Spleen (tissue), 11 donors: ENCODE measurements around the gene CTNNA2. TPM values are rescaled to one million over a fixed set of nuclear protein-coding genes. Genes with fewer than 3 reads are reported as not detected.

ENCODE experiments used
- DNase-seq: peaks from one replicate; pipeline ENCODE4 v3.0.0-alpha.2; 2020
- H3K27ac ChIP-seq, 8 donors: fragments of 200-600 bp; sonication (generic) in 7 of 8; 1 replicate in 4 of 8; 2 replicates in 4 of 8; pipeline versions ENCODE4 v1.5.0 to v1.8.0; 2016 to 2021; ENCODE audit warnings: inconsistent platforms in 4 of 8, mild to moderate bottlenecking in 4 of 8, moderate library complexity in 1 of 8
- H3K27me3 ChIP-seq, 7 donors: fragments of 200-600 bp; sonication (generic) in 6 of 7; replicated peaks in 1 of 7; 1 replicate in 4 of 7; 2 replicates in 3 of 7; pipeline versions ENCODE4 v1.5.0 to v1.8.0; 2016 to 2021; ENCODE audit warnings: inconsistent platforms in 3 of 7, mild to moderate bottlenecking in 1 of 7
- H3K36me3 ChIP-seq, 6 donors: fragments of 200-600 bp; sonication (generic) in 5 of 6; 1 replicate in 4 of 6; 2 replicates in 2 of 6; pipeline versions ENCODE4 v1.5.0 to v1.8.0; 2016 to 2021; ENCODE audit warnings: inconsistent platforms in 2 of 6
- H3K4me1 ChIP-seq, 6 donors: fragments of 200-600 bp; sonication (generic) in 5 of 6; 1 replicate in 3 of 6; 2 replicates in 3 of 6; pipeline versions ENCODE4 v1.5.0 to v1.8.0; 2016 to 2021; ENCODE audit warnings: inconsistent platforms in 3 of 6
- H3K4me3 ChIP-seq, 8 donors: fragments of 200-600 bp; sonication (generic) in 7 of 8; 1 replicate in 4 of 8; 2 replicates in 4 of 8; pipeline versions ENCODE4 v1.5.0 to v1.8.0; 2016 to 2021; ENCODE audit warnings: inconsistent platforms in 4 of 8, mild to moderate bottlenecking in 4 of 8, moderate library complexity in 2 of 8
- H3K9me3 ChIP-seq, 8 donors: fragments of 200-600 bp; sonication (generic) in 7 of 8; 1 replicate in 4 of 8; 2 replicates in 4 of 8; pipeline versions ENCODE4 v1.5.0 to v1.8.0; 2016 to 2021; ENCODE audit warnings: inconsistent platforms in 4 of 8
- CTCF ChIP-seq, 11 experiments: fragments of 200-600 bp in 7 of 11; fragments of 450-650 bp in 4 of 11; sonication (generic) in 4 of 11; IDR thresholded peaks in 8 of 11; conservative IDR thresholded peaks in 3 of 11; 1 replicate in 7 of 11; 2 replicates in 4 of 11; pipeline versions ENCODE4 v1.4.0 to v1.8.0; 2016 to 2021; ENCODE audit warnings: antibody characterized with exemption in 11 of 11, inconsistent platforms in 4 of 11, mild to moderate bottlenecking in 1 of 11
- POLR2A ChIP-seq, 3 donors: fragments of 450-650 bp; IDR thresholded peaks; one replicate each; pipeline ENCODE4 v1.5.1; 2017; ENCODE audit warnings: antibody characterized with exemption in 3 of 3, mild to moderate bottlenecking in 1 of 3
- POLR2AphosphoS5 ChIP-seq, 3 donors: sonication (generic); formaldehyde crosslinking; IDR thresholded peaks; one replicate each; pipeline ENCODE4 v1.5.1; 2017; ENCODE audit warnings: antibody characterized with exemption in 3 of 3
- WGBS, 5 donors: extraction: QIAGEN DNeasy Blood & Tissue Kit in 3 of 5; methylation state at CpG; one replicate each; pipeline versions ENCODE4 v1.1.5 to v1.1.7; 2013 to 2018; 5-methylcytosine and 5-hydroxymethylcytosine counted together
- intact Hi-C: fragments of 100-400 bp; cut with DNase I; formaldehyde crosslinking; loops from one replicate; pipeline ENCODE4 v1.15.0; 2023; ENCODE audit warnings: low total_unique reads
- polyA plus RNA-seq, 3 donors: library from polyadenylated mRNA; stranded (reverse); fragments of 200-250 nt; gene quantifications; one replicate each; pipeline ENCODE4 v1.2.1, GENCODE V29; 2013
- total RNA-seq, 7 donors: library from RNA; depleted of rRNA in 3 of 7; stranded (reverse); fragments of >200 nt in 3 of 7; fragmentation: NEBNext Ultra II Directional in 4 of 7; extraction: Animal tissue kit (Norgen Biotek cat#: 25700) in 4 of 7; gene quantifications; one replicate each; pipeline versions ENCODE4 v1.1.0 to v1.2.1, GENCODE V29; 2016 to 2021
- donor health status: healthy with polysubstance abuse.
- donor health status: DM: no; HTN: no; CAD: no; lungs with moderate emphysema.
- donor health status: DM: no; HTN: no; CAD: no.
- donor health status: Bipolar disorder and iron deficiency.
- donor health status: healthy.
- donor health status: DM: no; HTN: no; CAD: no.
- donor health status: DM: yes; HTN: yes; CAD: no.

Gene CTNNA2
- total and polyA plus RNA-seq, 10 donors = not detected

DNA sequence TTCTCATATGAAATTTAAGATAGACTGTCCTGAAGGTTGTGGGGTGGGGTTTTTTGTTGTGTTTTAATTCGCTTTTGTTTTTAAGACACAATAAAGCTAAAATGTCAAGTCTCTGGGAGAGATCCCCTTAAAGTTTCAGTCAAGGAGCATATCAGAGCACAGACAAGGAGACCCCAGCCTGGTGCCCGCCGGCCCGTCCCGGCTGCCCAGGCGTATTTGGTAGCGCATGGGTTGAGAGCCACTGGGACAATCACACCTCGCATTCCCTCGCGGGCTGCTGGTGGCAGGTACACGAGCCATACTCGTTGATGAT, 789.1 kb downstream of the CTNNA2 start:
- intact Hi-C loops = no loop called here
- Histone ChIP-seq H3K27me3 (peaks cover 4 to 61% (median 26%) of the 10 kb centered on the region in 7 donors), H3K27ac (no peak overlapping the region), H3K9me3 (peaks cover 0 to 5% (median 0%) of the 10 kb centered on the region in 8 donors), H3K4me1 (peaks cover 0 to 21% (median 2%) of the 10 kb centered on the region in 6 donors), H3K36me3 (no peaks in the 10 kb centered on the region), H3K4me3 (no peak overlapping the region)
- no peak for DNase-seq
- TF ChIP-seq POLR2AphosphoS5 (IDR thresholded peaks at IDR 0.05) (no peak), POLR2A (IDR thresholded peaks at IDR 0.05) (no peak)
- WGBS, 5 donors = 12 to 33% (median 21%) methylated on average over 7 to 12 of the region's 12 CpGs

DNA sequence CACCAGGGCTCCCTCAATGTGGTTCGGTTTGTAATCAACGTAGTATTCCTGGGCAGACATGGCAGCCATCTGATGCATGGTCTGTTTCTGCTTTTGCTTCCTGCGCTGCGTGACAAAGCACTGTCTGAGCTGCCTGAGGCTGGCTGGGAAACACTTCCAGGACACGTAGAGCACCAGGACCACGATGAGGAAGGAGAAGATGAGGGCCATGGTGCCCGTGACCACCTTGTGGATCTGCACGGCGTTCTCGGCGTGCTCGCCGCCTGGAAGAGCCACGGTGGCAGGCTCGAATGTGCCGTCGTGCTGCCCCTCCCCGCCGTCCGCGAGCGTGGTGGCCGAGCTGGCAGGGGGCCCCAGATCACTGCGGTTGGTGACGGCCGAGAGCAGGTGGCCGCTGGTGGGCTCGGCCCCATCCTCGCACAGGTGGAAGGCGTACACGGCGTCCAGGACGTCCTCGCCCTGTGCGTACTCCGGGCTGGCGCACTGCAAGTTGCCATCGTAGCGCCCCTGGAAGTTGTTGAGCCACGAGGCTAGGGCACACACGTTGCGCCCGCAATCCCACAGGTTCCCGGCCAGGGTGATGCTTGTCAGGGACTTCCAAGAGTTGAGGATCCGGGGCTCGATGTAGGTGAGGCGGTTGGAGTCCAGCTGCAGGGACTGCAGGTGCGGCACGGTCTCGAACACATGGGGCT, 789.6 kb downstream of the CTNNA2 start:
- Histone ChIP-seq H3K27ac (no peak overlapping the region), H3K9me3 (peaks cover 0 to 5% (median 0%) of the 10 kb centered on the region in 8 donors), H3K4me3 (peak overlapping the region in 1 of 8 donors; percentile 17), H3K27me3 (peaks cover 4 to 61% (median 26%) of the 10 kb centered on the region in 7 donors), H3K36me3 (no peaks in the 10 kb centered on the region), H3K4me1 (peaks cover 0 to 21% (median 2%) of the 10 kb centered on the region in 6 donors)
- intact Hi-C loops = no loop called here
- WGBS, 5 donors = 4 to 14% (median 5%) methylated on average over 12 to 50 of the region's 50 CpGs
- TF ChIP-seq CTCF (IDR thresholded peaks at IDR 0.05 in 8 of 11, conservative IDR thresholded peaks at IDR 0.05 in 3 of 11) = no peak
- TF ChIP-seq POLR2A (IDR thresholded peaks at IDR 0.05) = no peak
- no peak for TF ChIP-seq POLR2AphosphoS5 (IDR thresholded peaks at IDR 0.05)
- peak; percentile 65 for DNase-seq

- WGBS, 5 donors = 3 to 9% (median 5%) methylated on average over 49 to 64 of the region's 64 CpGs
- peaks cover 4 to 61% (median 26%) of the 10 kb centered on the region in 7 donors for H3K27me3 ChIP-seq
- intact Hi-C loops = no loop called here
These were observed 790.4 kb downstream of the CTNNA2 start for GRCh38 chr2:80303006-80303908.

More at GRCh38 chr2:80303006-80303908, 790.4 kb downstream of the CTNNA2 start:
- no peaks in the 10 kb centered on the region for H3K36me3 ChIP-seq
- H3K27ac ChIP-seq = no peak overlapping the region
- peaks cover 0 to 21% (median 2%) of the 10 kb centered on the region in 6 donors for H3K4me1 ChIP-seq
- peaks cover 0 to 5% (median 0%) of the 10 kb centered on the region in 8 donors for H3K9me3 ChIP-seq
- DNase-seq = peak; percentile 71
- no peak for TF ChIP-seq POLR2A (IDR thresholded peaks at IDR 0.05)
- TF ChIP-seq POLR2AphosphoS5 (IDR thresholded peaks at IDR 0.05) = no peak
- no peak for TF ChIP-seq CTCF (IDR thresholded peaks at IDR 0.05 in 8 of 11, conservative IDR thresholded peaks at IDR 0.05 in 3 of 11)
- H3K4me3 ChIP-seq = peak overlapping the region in 1 of 8 donors; percentile 17
